Upper lobe of left lung (tissue), 6 donors: ENCODE data around the gene INO80E. TPM values are rescaled to one million over a fixed set of nuclear protein-coding genes. Genes with fewer than 3 reads are reported as not detected.
A peak's percentile ranks its signal among the peaks of the same experiment; 100 is the strongest.

ENCODE experiments used
- ATAC-seq, 2 donors: fragments of 200-7000 bp; cut with Tn5 transposase; one replicate each; pipeline ENCODE4 v1.9.1; 2022; ENCODE audit warnings: mild to moderate bottlenecking in 2 of 2, moderate library complexity in 2 of 2; ENCODE audit not compliant: low FRiP score in 2 of 2
- DNase-seq, 2 donors: peaks; one replicate each; pipeline ENCODE4 v3.0.0-alpha.2; 2019 to 2020
- H3K27ac ChIP-seq, 4 donors: fragments of 200-600 bp; sonication (generic); one replicate each; pipeline ENCODE4 v1.5.1; 2016 to 2019
- H3K27me3 ChIP-seq, 4 donors: fragments of 200-600 bp; sonication (generic); one replicate each; pipeline ENCODE4 v1.5.1; 2017 to 2019
- H3K36me3 ChIP-seq, 4 donors: fragments of 200-600 bp; sonication (generic); one replicate each; pipeline ENCODE4 v1.5.1; 2016 to 2019
- H3K4me1 ChIP-seq, 4 donors: fragments of 200-600 bp; sonication (generic); one replicate each; pipeline ENCODE4 v1.5.1; 2018 to 2019
- H3K4me3 ChIP-seq, 4 donors: fragments of 200-600 bp; sonication (generic); one replicate each; pipeline ENCODE4 v1.5.1; 2017 to 2019; ENCODE audit warnings: mild to moderate bottlenecking in 2 of 4, moderate library complexity in 1 of 4
- H3K9me3 ChIP-seq, 4 donors: fragments of 200-600 bp; sonication (generic); one replicate each; pipeline ENCODE4 v1.5.1; 2018 to 2019
- CTCF ChIP-seq, 6 experiments: fragments of 450-650 bp in 4 of 6; fragments of 200-600 bp in 2 of 6; sonication (generic) in 2 of 6; IDR thresholded peaks; one replicate each; pipeline ENCODE4 v1.5.1; 2016 to 2019; ENCODE audit warnings: antibody characterized with exemption in 6 of 6
- EP300 ChIP-seq, 4 donors: sonication (generic); formaldehyde crosslinking; IDR thresholded peaks; one replicate each; pipeline ENCODE4 v1.5.1; 2017; ENCODE audit warnings: antibody characterized with exemption in 4 of 4, control low read depth in 2 of 4
- POLR2A ChIP-seq, 4 donors: fragments of 450-650 bp; IDR thresholded peaks; one replicate each; pipeline ENCODE4 v1.5.1; 2016 to 2017; ENCODE audit warnings: antibody characterized with exemption in 4 of 4, mild to moderate bottlenecking in 2 of 4
- POLR2AphosphoS5 ChIP-seq, 2 donors: sonication (generic); formaldehyde crosslinking; IDR thresholded peaks; one replicate each; pipeline ENCODE4 v1.5.1; 2017; ENCODE audit warnings: antibody characterized with exemption in 2 of 2
- WGBS, 2 donors: methylation state at CpG; one replicate each; pipeline ENCODE4 v1.1.5; 2017 to 2018; 5-methylcytosine and 5-hydroxymethylcytosine counted together
- total RNA-seq, 6 donors: library from RNA; depleted of rRNA in 4 of 6; stranded (reverse); fragments of >200 nt in 4 of 6; gene quantifications; one replicate each; pipeline versions ENCODE4 v1.1.0 to v1.2.1, GENCODE V29; 2016 to 2021
- donor health status: DM: no; HTN: no; CAD: no; lungs with moderate emphysema.
- donor health status: DM: no; HTN: yes; CAD: no; lungs with severe emphysema.

The INO80E gene
- total RNA-seq, 6 donors from 2014 or later = 29.5 to 82.8 (median 55.7) TPM

DNA sequence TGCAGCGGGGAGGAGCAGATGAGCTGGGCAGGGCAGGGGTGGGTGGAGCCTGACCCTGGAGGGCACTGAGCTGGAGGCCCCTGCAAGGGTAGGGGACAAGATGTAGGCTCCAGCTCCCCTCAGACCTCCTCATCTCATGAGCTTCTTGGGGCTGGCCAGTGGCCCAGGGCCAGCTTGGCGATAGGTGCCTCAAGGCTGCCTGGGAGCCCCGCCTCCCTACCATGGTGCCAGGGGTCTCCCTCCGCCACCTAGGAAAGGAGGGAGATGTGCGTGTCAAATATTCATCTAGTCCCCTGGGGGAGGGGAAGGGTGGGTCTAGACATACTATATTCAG lies 4.5 kb upstream of the INO80E start:
- TF ChIP-seq POLR2AphosphoS5 (IDR thresholded peaks at IDR 0.05) (no peak), EP300 (IDR thresholded peaks at IDR 0.05) (no peak), POLR2A (IDR thresholded peaks at IDR 0.05) (no peak), CTCF (IDR thresholded peaks at IDR 0.05) (no peak)
- H3K27ac ChIP-seq = peak overlapping the region; percentile 33 to 92 (median 70)
- no peaks in the 10 kb centered on the region for H3K9me3 ChIP-seq
- peaks cover 20 to 73% (median 60%) of the 10 kb centered on the region in 4 donors for H3K36me3 ChIP-seq
- H3K27me3 ChIP-seq = no peaks in the 10 kb centered on the region
- ATAC-seq = no peak
- WGBS, 2 donors = 84 to 87% methylated on average over 4 to 5 of the region's 5 CpGs
- DNase-seq = no peak
- H3K4me1 ChIP-seq = peaks cover 18 to 65% (median 51%) of the 10 kb centered on the region in 4 donors
- H3K4me3 ChIP-seq = no peak overlapping the region

- WGBS, 2 donors = 62 to 63% methylated on average over 7 of the region's 7 CpGs
- no peak for TF ChIP-seq EP300 (IDR thresholded peaks at IDR 0.05)
- TF ChIP-seq POLR2AphosphoS5 (IDR thresholded peaks at IDR 0.05) = no peak
- no peak for TF ChIP-seq POLR2A (IDR thresholded peaks at IDR 0.05)
- no peak for TF ChIP-seq CTCF (IDR thresholded peaks at IDR 0.05)
These were observed 3.6 kb upstream of the INO80E start for GRCh38 chr16:29992344-29992967.

DNA sequence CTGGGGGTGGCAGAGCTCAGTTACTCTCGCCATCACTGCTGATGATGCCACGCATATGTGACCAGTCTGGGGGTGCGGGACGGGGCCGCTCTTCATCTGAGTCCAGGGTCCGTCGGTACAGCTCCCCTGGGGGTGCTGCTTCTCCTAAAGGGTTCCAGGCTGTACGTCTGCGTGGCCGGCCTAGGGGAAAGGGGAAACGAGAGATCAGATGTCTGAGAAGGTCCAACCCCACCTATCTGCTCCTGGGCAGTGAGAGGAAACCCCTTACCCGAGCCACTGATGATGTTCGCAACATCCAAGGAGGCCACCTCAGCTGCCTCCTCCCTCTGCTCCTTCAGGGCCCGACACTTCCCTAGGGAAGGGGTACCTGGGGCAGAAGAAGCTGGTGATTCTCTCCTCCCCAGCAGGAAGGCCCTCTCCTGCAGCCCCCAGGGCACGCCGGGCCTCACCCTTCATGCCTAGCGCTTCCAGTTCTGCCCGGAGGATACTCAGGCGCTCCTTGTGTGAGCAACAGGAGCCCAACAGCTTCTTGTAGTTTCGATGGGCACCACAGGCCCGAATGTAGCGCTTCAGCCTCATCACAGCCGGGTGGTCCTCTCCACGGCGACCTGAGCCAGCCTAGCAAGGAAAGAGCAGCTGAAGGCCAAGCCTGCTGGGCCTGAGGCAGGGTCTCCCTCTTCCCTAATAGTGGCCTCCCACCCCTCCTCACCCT lies 2.7 kb upstream of the INO80E start:
- TF ChIP-seq EP300 (IDR thresholded peaks at IDR 0.05) (no peak), POLR2AphosphoS5 (IDR thresholded peaks at IDR 0.05) (no peak), CTCF (IDR thresholded peaks at IDR 0.05) (no peak), POLR2A (IDR thresholded peaks at IDR 0.05) (no peak)
- Histone ChIP-seq H3K4me3 (no peak overlapping the region), H3K36me3 (peaks cover 10 to 60% (median 44%) of the 10 kb centered on the region in 4 donors), H3K27ac (peak overlapping the region in 3 of 4 donors; percentile 20 to 92 (median 90)), H3K4me1 (peaks cover 26 to 57% (median 47%) of the 10 kb centered on the region in 4 donors), H3K9me3 (no peaks in the 10 kb centered on the region), H3K27me3 (no peaks in the 10 kb centered on the region)
- 84 to 93% methylated on average over 13 to 25 of the region's 25 CpGs for WGBS, 2 donors
- no peak for ATAC-seq
- no peak for DNase-seq

More at GRCh38 chr16:29992344-29992967, 3.6 kb upstream of the INO80E start:
- H3K4me3 ChIP-seq = no peak overlapping the region
- H3K9me3 ChIP-seq = no peaks in the 10 kb centered on the region
- peak overlapping the region in 3 of 4 donors; percentile 65 to 92 (median 76) for H3K27ac ChIP-seq
- peaks cover 13 to 64% (median 51%) of the 10 kb centered on the region in 4 donors for H3K36me3 ChIP-seq
- no peaks in the 10 kb centered on the region for H3K27me3 ChIP-seq
- no peak for ATAC-seq
- H3K4me1 ChIP-seq = peaks cover 26 to 64% (median 51%) of the 10 kb centered on the region in 4 donors
- DNase-seq = peak in 1 of 2 donors; percentile 81

DNA sequence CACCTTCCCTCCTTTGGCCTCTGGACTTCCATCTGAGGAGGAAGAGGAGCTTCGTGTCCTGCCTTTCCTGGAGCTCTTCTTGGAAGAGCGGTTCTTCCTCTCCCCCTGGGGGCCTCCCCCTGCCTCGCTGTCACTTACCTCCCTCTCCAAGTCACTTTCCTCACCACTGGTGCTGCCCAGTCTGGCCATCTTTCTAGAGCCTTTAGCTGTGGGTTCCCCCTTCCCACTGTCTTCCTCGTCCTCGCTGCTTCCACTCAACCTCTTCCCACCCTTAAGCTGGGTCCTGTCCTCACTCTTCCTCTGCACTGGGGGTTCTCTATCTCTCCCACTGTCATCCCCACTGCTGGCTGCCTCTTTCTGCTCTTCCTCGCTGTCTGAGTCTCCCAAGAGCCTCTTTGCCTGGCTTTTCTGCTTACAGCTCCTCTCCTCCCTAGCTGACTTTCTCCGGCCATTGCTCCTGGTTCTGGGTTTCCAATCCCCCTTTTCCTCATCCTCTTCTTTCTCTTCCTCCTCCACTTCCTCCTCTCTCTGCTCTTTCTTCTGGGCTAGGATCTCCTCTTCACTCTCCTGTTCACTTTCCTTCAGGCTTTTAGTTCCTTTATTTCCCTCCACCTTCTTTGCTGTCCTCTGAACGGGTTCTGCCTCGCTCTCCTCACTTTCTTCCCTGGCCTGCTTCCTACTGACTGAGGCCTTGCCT lies 2.0 kb upstream of the INO80E start:
- H3K36me3 ChIP-seq = peaks cover 10 to 55% (median 39%) of the 10 kb centered on the region in 4 donors
- no peak for ATAC-seq

More for the DNA sequence above, 2.0 kb upstream of the INO80E start:
- no peak for DNase-seq
- Histone ChIP-seq H3K27ac (peak overlapping the region; percentile 88 to 92 (median 90)), H3K9me3 (no peaks in the 10 kb centered on the region), H3K27me3 (no peaks in the 10 kb centered on the region), H3K4me3 (peak overlapping the region in 2 of 4 donors; percentile 74 to 92), H3K4me1 (peaks cover 26 to 55% (median 44%) of the 10 kb centered on the region in 4 donors)
- TF ChIP-seq POLR2AphosphoS5 (IDR thresholded peaks at IDR 0.05) = no peak
- no peak for TF ChIP-seq CTCF (IDR thresholded peaks at IDR 0.05)
- TF ChIP-seq EP300 (IDR thresholded peaks at IDR 0.05) = no peak
- TF ChIP-seq POLR2A (IDR thresholded peaks at IDR 0.05) = no peak
- WGBS, 2 donors = 83 to 85% methylated on average over 9 of the region's 9 CpGs
